Omental fat pad (tissue), 4 donors: ENCODE measurements around the gene IPP. TPM values are rescaled to one million over a fixed set of nuclear protein-coding genes. Genes with fewer than 3 reads are reported as not detected.

ENCODE experiments used
- ATAC-seq: fragments of 150-250 bp; one replicate; pipeline ENCODE4 v1.9.1; 2016; ENCODE audit warnings: mild to moderate bottlenecking, moderate library complexity; ENCODE audit not compliant: low FRiP score
- DNase-seq: peaks from one replicate; pipeline ENCODE4 v3.0.0-alpha.2; 2019; ENCODE audit warnings: low spot score
- CTCF ChIP-seq, 3 donors: fragments of 450-650 bp; IDR thresholded peaks; one replicate each; pipeline ENCODE4 v1.5.1; 2016 to 2017; ENCODE audit warnings: antibody characterized with exemption in 3 of 3, mild to moderate bottlenecking in 3 of 3, moderate library complexity in 2 of 3
- total RNA-seq, 4 donors: library from RNA; depleted of rRNA; stranded (reverse); fragments of >200 nt; gene quantifications; one replicate each; pipeline ENCODE4 v1.1.0, GENCODE V29; 2016

IPP gene
- total RNA-seq, 4 donors from 2014 or later = 4.1 to 12.0 (median 7.7) TPM

- TF ChIP-seq CTCF (IDR thresholded peaks at IDR 0.05) = no peak
- DNase-seq (no peak), ATAC-seq (no peak)
Measured at GRCh38 chr1:45785583-45785982, 35.1 kb upstream of the IPP start.

GRCh38 chr1:45775794-45776193 lies 25.3 kb upstream of the IPP start:
- DNase-seq (no peak), ATAC-seq (no peak)
- no peak for TF ChIP-seq CTCF (IDR thresholded peaks at IDR 0.05)

- TF ChIP-seq CTCF (IDR thresholded peaks at IDR 0.05) = no peak
- ATAC-seq = no peak
- no peak for DNase-seq
Measured at GRCh38 chr1:45772971-45773370, 22.5 kb upstream of the IPP start.

GRCh38 chr1:45769261-45769932 lies 18.9 kb upstream of the IPP start:
- DNase-seq (no peak), ATAC-seq (no peak)
- TF ChIP-seq CTCF (IDR thresholded peaks at IDR 0.05) = no peak

GRCh38 chr1:45767035-45767434 lies 16.6 kb upstream of the IPP start:
- DNase-seq (no peak), ATAC-seq (no peak)
- no peak for TF ChIP-seq CTCF (IDR thresholded peaks at IDR 0.05)

- DNase-seq = no peak
- no peak for ATAC-seq
- TF ChIP-seq CTCF (IDR thresholded peaks at IDR 0.05) = no peak
Measured at GRCh38 chr1:45765999-45766792, 15.7 kb upstream of the IPP start.

- DNase-seq = no peak
Measured at GRCh38 chr1:45762291-45762690, 11.8 kb upstream of the IPP start.

More at GRCh38 chr1:45762291-45762690, 11.8 kb upstream of the IPP start:
- no peak for TF ChIP-seq CTCF (IDR thresholded peaks at IDR 0.05)
- ATAC-seq = no peak
